Heart left ventricle (tissue), 16 donors: Measurements from ENCODE around the gene RBM22. TPM values are rescaled to one million over a fixed set of nuclear protein-coding genes. Genes with fewer than 3 reads are reported as not detected.

ENCODE experiments used
- ATAC-seq, 4 donors: fragments of 200-7000 bp; cut with Tn5 transposase; one replicate each; pipeline ENCODE4 v1.9.1; 2020 to 2022; ENCODE audit warnings: moderate library complexity in 4 of 4, mild to moderate bottlenecking in 3 of 4, moderate number of reproducible peaks in 1 of 4
- DNase-seq, 5 donors: peaks; one replicate each; pipeline ENCODE4 v3.0.0-alpha.2; 2020
- H3K27ac ChIP-seq, 12 donors: fragments of 200-600 bp; sonication (generic) in 4 of 12; one replicate each; pipeline versions ENCODE4 v1.5.0 to v1.8.0; 2016 to 2022; ENCODE audit warnings: mild to moderate bottlenecking in 2 of 12
- H3K27me3 ChIP-seq, 9 donors: fragments of 200-600 bp; sonication (generic) in 2 of 9; one replicate each; pipeline versions ENCODE4 v1.5.1 to v1.8.0; 2016 to 2022; ENCODE audit warnings: mild to moderate bottlenecking in 3 of 9
- H3K36me3 ChIP-seq, 9 donors: fragments of 200-600 bp; sonication (generic) in 2 of 9; one replicate each; pipeline versions ENCODE4 v1.5.0 to v1.8.0; 2018 to 2022; ENCODE audit warnings: mild to moderate bottlenecking in 2 of 9
- H3K4me1 ChIP-seq, 12 donors: fragments of 200-600 bp; sonication (generic) in 4 of 12; one replicate each; pipeline versions ENCODE4 v1.5.0 to v1.8.0; 2016 to 2022; ENCODE audit warnings: mild to moderate bottlenecking in 3 of 12
- H3K4me3 ChIP-seq, 12 donors: fragments of 200-600 bp; sonication (generic) in 4 of 12; one replicate each; pipeline versions ENCODE4 v1.5.0 to v1.8.0; 2017 to 2022; ENCODE audit warnings: mild to moderate bottlenecking in 9 of 12, moderate library complexity in 4 of 12
- H3K9me3 ChIP-seq, 12 donors: fragments of 200-600 bp; sonication (generic) in 4 of 12; one replicate each; pipeline versions ENCODE4 v1.5.0 to v1.8.0; 2016 to 2022; ENCODE audit warnings: mild to moderate bottlenecking in 1 of 12
- POLR2A ChIP-seq, 2 donors: fragments of 450-650 bp; IDR thresholded peaks; one replicate each; pipeline ENCODE4 v1.6.1; 2017; ENCODE audit warnings: antibody characterized with exemption in 2 of 2, mild to moderate bottlenecking in 2 of 2, moderate library complexity in 2 of 2
- WGBS, 4 donors: extraction: QIAGEN DNeasy Blood & Tissue Kit in 2 of 4; methylation state at CpG; one replicate each; pipeline versions ENCODE4 v1.1.5 to v1.1.7; 2013 to 2018; 5-methylcytosine and 5-hydroxymethylcytosine counted together
- intact Hi-C, 10 donors: fragments of 100-400 bp; cut with DNase I; formaldehyde crosslinking; loops; one replicate each; pipeline versions ENCODE4 v1.11.1 to v1.14.2; 2022
- polyA plus RNA-seq, 2 donors: library from polyadenylated mRNA; stranded (reverse); fragments of 200-250 nt; gene quantifications; one replicate each; pipeline ENCODE4 v1.2.3, GENCODE V29; 2013
- total RNA-seq, 9 donors: library from RNA; depleted of rRNA in 2 of 9; stranded (reverse); fragments of >200 nt in 2 of 9; fragmentation: NEBNext Ultra II Directional in 3 of 9; extraction: Animal tissue kit (Norgen Biotek cat#: 25700) in 3 of 9; gene quantifications; one replicate each; pipeline versions ENCODE4 v1.1.0 to v1.2.4, GENCODE V29; 2016 to 2023
- TF ChIP-seq, protein P1 (sequence below), 12 donors: fragments of 200-600 bp; sonication (generic) in 4 of 12; IDR thresholded peaks; one replicate each; pipeline versions ENCODE4 v1.5.0 to v1.8.0; 2018 to 2022; ENCODE audit warnings: antibody characterized with exemption in 12 of 12, mild to moderate bottlenecking in 5 of 12
- donor health status: ischemic (EF 13 %, LVEDD 7.1; RV severe dilation, severe dysfunction).
- donor health status: healthy with polysubstance abuse.
- donor health status: DM: no; HTN: yes; CAD: no.
- donor health status: DM: no; HTN: no; CAD: no.
- donor health status: ischemic (EF 25% LVEDD 6.9; RV normal size, moderate dysfunction).
- donor health status: ischemic (EF 25% LVEDD 5.7; RV mildly dilated, moderate dysfunction).
- donor health status: healthy.
- donor health status: DM: yes; HTN: yes; CAD: no.
- donor health status: ischemic (EF 35%, LVEDD 5.7; RV mildly dilated, moderate dysfunction).
- donor health status: nonischemic (EF 11% LVEDD 7.7; RV severe dilation, severe dysfunction).
- donor health status: DM: yes; HTN: yes; CAD: no.
- donor health status: PGD.
- donor health status: ischemic (EF 29% LVEDD 5.4; RV normal size, mild dysfunction).
- donor health status: nonischemic (EF 23%, LVEDD 6.1; RV moderate dilation, normal function).

The RBM22 gene
- total and polyA plus RNA-seq, 11 donors, result 19.2 to 42.3 (median 26.7) TPM

DNA sequence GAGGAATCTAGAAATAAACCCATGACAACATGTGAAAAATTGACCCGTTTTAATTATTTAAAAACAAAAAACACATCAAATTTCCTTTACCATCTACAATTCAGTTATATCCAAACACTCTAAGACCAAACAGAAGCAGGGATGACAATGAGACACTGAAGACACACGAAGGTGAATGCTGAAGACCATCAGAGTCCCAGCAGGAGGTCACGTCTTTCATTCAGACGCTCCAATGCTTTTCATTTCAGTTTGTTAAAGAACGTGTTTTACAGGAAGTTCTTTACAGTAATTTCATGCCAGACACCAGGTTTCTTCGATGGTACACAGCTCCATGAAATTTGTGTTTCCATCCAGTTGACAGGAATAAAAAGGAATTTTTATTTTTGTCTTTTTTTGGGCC is 10.1 kb downstream of the RBM22 start:
- DNase-seq, result no peak
- intact Hi-C loops, result loop anchor here in 1 of 10 donors (10.0 kb wide), 1 partner anchor 226 kb away; no protein-coding TSS in a partner anchor
- H3K9me3 ChIP-seq, result no peaks in the 10 kb centered on the region
- no peak overlapping the region for H3K27ac ChIP-seq
- no peak for TF ChIP-seq POLR2A (IDR thresholded peaks at IDR 0.05)
- TF ChIP-seq, protein P1, sequence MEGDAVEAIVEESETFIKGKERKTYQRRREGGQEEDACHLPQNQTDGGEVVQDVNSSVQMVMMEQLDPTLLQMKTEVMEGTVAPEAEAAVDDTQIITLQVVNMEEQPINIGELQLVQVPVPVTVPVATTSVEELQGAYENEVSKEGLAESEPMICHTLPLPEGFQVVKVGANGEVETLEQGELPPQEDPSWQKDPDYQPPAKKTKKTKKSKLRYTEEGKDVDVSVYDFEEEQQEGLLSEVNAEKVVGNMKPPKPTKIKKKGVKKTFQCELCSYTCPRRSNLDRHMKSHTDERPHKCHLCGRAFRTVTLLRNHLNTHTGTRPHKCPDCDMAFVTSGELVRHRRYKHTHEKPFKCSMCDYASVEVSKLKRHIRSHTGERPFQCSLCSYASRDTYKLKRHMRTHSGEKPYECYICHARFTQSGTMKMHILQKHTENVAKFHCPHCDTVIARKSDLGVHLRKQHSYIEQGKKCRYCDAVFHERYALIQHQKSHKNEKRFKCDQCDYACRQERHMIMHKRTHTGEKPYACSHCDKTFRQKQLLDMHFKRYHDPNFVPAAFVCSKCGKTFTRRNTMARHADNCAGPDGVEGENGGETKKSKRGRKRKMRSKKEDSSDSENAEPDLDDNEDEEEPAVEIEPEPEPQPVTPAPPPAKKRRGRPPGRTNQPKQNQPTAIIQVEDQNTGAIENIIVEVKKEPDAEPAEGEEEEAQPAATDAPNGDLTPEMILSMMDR (IDR thresholded peaks at IDR 0.05), result no peak
- 72 to 78% (median 74%) methylated on average over 6 of the region's 6 CpGs for WGBS, 4 donors
- H3K36me3 ChIP-seq, result peaks cover 0 to 90% (median 79%) of the 10 kb centered on the region in 9 donors
- H3K27me3 ChIP-seq, result no peaks in the 10 kb centered on the region
- no peak overlapping the region for H3K4me3 ChIP-seq
- H3K4me1 ChIP-seq, result no peaks in the 10 kb centered on the region
- no peak for ATAC-seq

DNA sequence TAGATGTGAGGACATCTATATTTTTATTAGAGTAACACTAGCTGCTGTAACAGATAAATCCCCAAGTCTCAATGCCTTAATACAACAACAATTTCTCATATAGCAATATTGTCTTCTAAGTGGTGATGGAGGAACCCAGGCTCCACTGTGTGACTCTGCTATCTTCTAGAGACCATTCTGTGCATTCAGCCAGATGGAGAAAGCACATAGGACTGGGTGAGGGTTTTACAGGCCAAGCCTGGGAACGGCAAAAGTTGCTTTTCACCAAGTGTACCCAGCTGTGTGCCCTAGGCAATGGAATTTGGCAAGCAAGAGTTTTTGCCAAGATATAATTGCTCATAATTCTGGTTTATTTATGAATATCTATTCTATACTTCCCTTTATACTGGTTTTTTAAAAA is 11.7 kb downstream of the RBM22 start:
- WGBS, 4 donors, result 88 to 100% (median 91%) methylated on average over 1 of the region's 1 CpG
- H3K36me3 ChIP-seq, result peaks cover 0 to 77% (median 62%) of the 10 kb centered on the region in 9 donors
- ATAC-seq (no peak), DNase-seq (no peak)
- H3K9me3 ChIP-seq, result no peaks in the 10 kb centered on the region
- no peaks in the 10 kb centered on the region for H3K27me3 ChIP-seq
- no peaks in the 10 kb centered on the region for H3K4me1 ChIP-seq
- H3K27ac ChIP-seq, result no peak overlapping the region
- TF ChIP-seq POLR2A (IDR thresholded peaks at IDR 0.05), result no peak
- TF ChIP-seq, protein P1 (IDR thresholded peaks at IDR 0.05), result no peak
- intact Hi-C loops, result no loop called here
- no peak overlapping the region for H3K4me3 ChIP-seq

DNA sequence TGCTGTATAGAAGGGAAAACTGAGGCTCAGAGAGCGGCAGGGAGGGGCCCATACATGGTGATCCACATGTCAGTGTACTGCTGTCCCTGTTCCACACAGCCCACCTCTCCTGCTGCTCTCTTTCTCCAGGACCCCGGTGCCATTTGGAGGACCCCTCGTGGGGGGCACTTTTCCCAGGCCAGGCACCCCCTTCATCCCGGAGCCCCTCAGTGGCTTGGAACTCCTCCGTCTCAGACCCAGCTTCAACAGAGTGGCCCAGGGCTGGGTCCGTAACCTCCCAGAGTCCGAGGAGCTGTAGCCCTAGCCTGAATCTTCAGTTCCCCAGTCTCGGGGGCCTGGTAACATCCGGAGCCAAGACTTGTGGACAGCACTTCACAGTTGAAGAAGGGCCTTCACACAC is 24.3 kb downstream of the RBM22 start:
- Histone ChIP-seq H3K9me3 (no peaks in the 10 kb centered on the region), H3K36me3 (peaks cover 0 to 12% (median 4%) of the 10 kb centered on the region in 9 donors), H3K4me3 (no peak overlapping the region), H3K27me3 (peaks cover 0 to 5% (median 0%) of the 10 kb centered on the region in 9 donors), H3K27ac (no peak overlapping the region), H3K4me1 (peaks cover 6 to 39% (median 28%) of the 10 kb centered on the region in 12 donors)
- ATAC-seq (no peak), DNase-seq (no peak)
- intact Hi-C loops, result no loop called here
- WGBS, 4 donors, result 84 to 97% (median 93%) methylated on average over 5 to 9 of the region's 9 CpGs
- TF ChIP-seq POLR2A (IDR thresholded peaks at IDR 0.05), result no peak
- TF ChIP-seq, protein P1 (IDR thresholded peaks at IDR 0.05), result no peak

- Histone ChIP-seq H3K27ac (peak overlapping the region in 10 of 12 donors; percentile 60 to 90 (median 78)), H3K27me3 (peaks cover 0 to 10% (median 0%) of the 10 kb centered on the region in 9 donors), H3K9me3 (no peaks in the 10 kb centered on the region), H3K4me1 (peaks cover 6 to 48% (median 33%) of the 10 kb centered on the region in 12 donors), H3K4me3 (no peak overlapping the region), H3K36me3 (peaks cover 0 to 10% (median 4%) of the 10 kb centered on the region in 9 donors)
- no peak for TF ChIP-seq POLR2A (IDR thresholded peaks at IDR 0.05)
- TF ChIP-seq, protein P1 (IDR thresholded peaks at IDR 0.05), result no peak
- intact Hi-C loops, result no loop called here
- 85 to 95% (median 91%) methylated on average over 6 of the region's 6 CpGs for WGBS, 4 donors
- ATAC-seq (no peak), DNase-seq (no peak)
These were observed 25.8 kb downstream of the RBM22 start for GRCh38 chr5:150675069-150675468.
